Thoracic aorta (tissue), 2 donors: ENCODE results near the gene RSRC1. TPM values are rescaled to one million over a fixed set of nuclear protein-coding genes. Genes with fewer than 3 reads are reported as not detected.

Source experiments
- ATAC-seq: fragments of 150-250 bp; one replicate; pipeline ENCODE4 v1.8.0; 2017; ENCODE audit warnings: low read depth; ENCODE audit not compliant: insufficient number of reproducible peaks, low FRiP score
- DNase-seq: peaks from one replicate; pipeline ENCODE4 v3.0.0-alpha.2; 2020; ENCODE audit warnings: low spot score
- H3K27ac ChIP-seq, 2 donors: fragments of 200-600 bp; sonication (generic); 1 replicate in 1 of 2; 2 replicates in 1 of 2; pipeline ENCODE4 v1.5.1; 2016; ENCODE audit warnings: mild to moderate bottlenecking in 2 of 2, moderate library complexity in 2 of 2
- H3K27me3 ChIP-seq: fragments of 200-600 bp; sonication (generic); replicated peaks from 2 replicates; pipeline ENCODE4 v1.6.0; 2016; ENCODE audit warnings: mild to moderate bottlenecking; ENCODE audit not compliant: insufficient read depth
- H3K36me3 ChIP-seq: fragments of 200-600 bp; sonication (generic); one replicate; pipeline ENCODE4 v1.5.1; 2016
- H3K4me1 ChIP-seq, 2 donors: fragments of 200-600 bp; sonication (generic); 1 replicate in 1 of 2; 2 replicates in 1 of 2; pipeline versions ENCODE4 v1.5.1 to v1.6.0; 2016; ENCODE audit warnings: low read depth in 2 of 2, mild to moderate bottlenecking in 1 of 2; ENCODE audit not compliant: control insufficient read depth in 1 of 2
- H3K4me3 ChIP-seq: fragments of 200-600 bp; sonication (generic); 2 replicates; pipeline ENCODE4 v1.5.1; 2016; ENCODE audit warnings: mild to moderate bottlenecking
- H3K9me3 ChIP-seq: fragments of 200-600 bp; sonication (generic); 2 replicates; pipeline ENCODE4 v1.5.1; 2016
- CTCF ChIP-seq: fragments of 200-600 bp; sonication (generic); IDR thresholded peaks from one replicate; pipeline ENCODE4 v1.5.1; 2019; ENCODE audit warnings: antibody characterized with exemption
- total RNA-seq, 2 donors: library from RNA; depleted of rRNA; stranded (reverse); fragments of >200 nt; gene quantifications; one replicate each; pipeline versions ENCODE4 v1.1.0 to v1.2.3, GENCODE V29; 2016

RSRC1 gene
- total RNA-seq, 2 donors from 2014 or later: 26.6 to 39.5 TPM

DNA sequence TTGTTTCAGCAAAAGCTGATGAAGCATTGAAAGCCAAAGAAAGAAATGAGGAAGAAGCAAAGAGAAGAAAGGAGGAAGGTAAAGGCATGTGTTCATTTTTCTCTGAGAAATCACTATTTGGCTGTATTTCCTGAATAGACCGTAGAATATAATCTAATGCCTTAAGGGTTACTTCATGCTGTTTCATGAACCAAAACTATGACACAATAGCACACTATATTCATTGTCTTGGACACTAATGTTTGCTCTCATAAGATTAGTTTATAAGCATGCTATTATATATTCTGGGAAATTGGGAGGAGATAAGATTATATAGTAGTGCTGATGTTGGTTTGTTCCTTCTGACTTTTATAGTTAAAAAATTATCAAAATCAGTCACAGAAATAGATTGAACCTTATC is 351.0 kb downstream of the RSRC1 start:
- Histone ChIP-seq H3K36me3 (no peaks in the 10 kb centered on the region), H3K4me1 (no peaks in the 10 kb centered on the region), H3K27me3 (no peaks in the 10 kb centered on the region), H3K9me3 (no peaks in the 10 kb centered on the region), H3K4me3 (no peak overlapping the region), H3K27ac (no peak overlapping the region)
- no peak for DNase-seq
- no peak for TF ChIP-seq CTCF
- no peak for ATAC-seq

DNA sequence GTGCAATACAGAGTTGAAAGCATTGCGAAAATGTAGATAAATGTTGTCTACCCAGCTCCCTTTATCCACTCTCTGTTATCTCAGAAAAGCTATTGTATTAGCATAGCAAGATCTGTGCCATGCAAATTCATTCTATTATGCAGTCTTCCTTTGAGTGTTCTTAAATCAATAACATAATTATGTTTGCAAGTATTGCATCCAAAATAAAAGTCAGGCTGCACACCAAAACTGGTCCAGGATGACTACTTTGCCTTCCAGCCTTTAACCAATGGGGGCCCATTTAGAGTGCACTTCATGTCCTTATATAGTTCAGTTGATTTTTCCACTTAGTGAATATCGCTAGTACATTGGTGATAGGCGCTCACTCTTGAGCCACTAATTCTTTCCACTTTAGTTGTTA is 353.7 kb downstream of the RSRC1 start:
- no peaks in the 10 kb centered on the region for H3K36me3 ChIP-seq
- H3K9me3 ChIP-seq: no peaks in the 10 kb centered on the region
- TF ChIP-seq CTCF: no peak
- ATAC-seq (no peak), DNase-seq (no peak)
- H3K4me1 ChIP-seq: no peaks in the 10 kb centered on the region
- no peak overlapping the region for H3K4me3 ChIP-seq
- no peaks in the 10 kb centered on the region for H3K27me3 ChIP-seq
- no peak overlapping the region for H3K27ac ChIP-seq

GRCh38 chr3:158465074-158465473 is 355.2 kb downstream of the RSRC1 start:
- no peak for TF ChIP-seq CTCF
- Histone ChIP-seq H3K36me3 (no peaks in the 10 kb centered on the region), H3K4me1 (no peaks in the 10 kb centered on the region), H3K9me3 (no peaks in the 10 kb centered on the region), H3K27me3 (no peaks in the 10 kb centered on the region), H3K4me3 (no peak overlapping the region), H3K27ac (no peak overlapping the region)
- no peak for ATAC-seq
- no peak for DNase-seq

GRCh38 chr3:158470944-158471638 is 361.2 kb downstream of the RSRC1 start:
- ATAC-seq: no peak
- H3K36me3 ChIP-seq: no peaks in the 10 kb centered on the region
- peaks cover 0 to 5% of the 10 kb centered on the region in 2 donors for H3K4me1 ChIP-seq
- no peak overlapping the region for H3K4me3 ChIP-seq
- H3K27me3 ChIP-seq: no peaks in the 10 kb centered on the region
- no peak for TF ChIP-seq CTCF
- no peak overlapping the region for H3K27ac ChIP-seq
- DNase-seq: no peak
- no peaks in the 10 kb centered on the region for H3K9me3 ChIP-seq

- ATAC-seq: no peak
- no peak overlapping the region for H3K4me3 ChIP-seq
- H3K36me3 ChIP-seq: no peaks in the 10 kb centered on the region
- no peak for TF ChIP-seq CTCF
- H3K9me3 ChIP-seq: no peaks in the 10 kb centered on the region
- H3K4me1 ChIP-seq: peaks cover 0 to 5% of the 10 kb centered on the region in 2 donors
- no peak for DNase-seq
- H3K27ac ChIP-seq: no peak overlapping the region
- H3K27me3 ChIP-seq: no peaks in the 10 kb centered on the region
Observed at GRCh38 chr3:158471639-158472294, 361.9 kb downstream of the RSRC1 start.
